AG04450 (cell line): ENCODE measurements around the gene ZBTB6. TPM values are rescaled to one million over a fixed set of nuclear protein-coding genes. Genes with fewer than 3 reads are reported as not detected.
"Not testable (repeated sequence)": the region's sequence is repeated elsewhere in the genome, so short reads cannot be mapped to it uniquely, and the experiment has no call there.

Experiments used
- CTCF ChIA-PET: fragments of 300-600, 350-600 bp; formaldehyde crosslinking; extraction: SDS; loops from one replicate; lab custom pipeline; 2022; ENCODE audit warnings: antibody characterized with exemption, inconsistent platforms; lab: Charles Lee
- POLR2A ChIA-PET: fragments of 350-600 bp; formaldehyde crosslinking; extraction: SDS; loops from one replicate; lab custom pipeline; 2021; ENCODE audit warnings: antibody characterized with exemption, inconsistent platforms; lab: Yijun Ruan, JAX
- DNase-seq: peaks from one replicate; pipeline ENCODE4 v3.0.0-alpha.2; 2011; ENCODE audit warnings: low read depth, low spot score
- H3K27ac ChIP-seq: one replicate; pipeline ENCODE4 v1.5.1; 2012; ENCODE audit warnings: low read depth, low read length, control low read depth
- H3K27me3 ChIP-seq: one replicate; pipeline ENCODE4 v1.6.0; 2012; ENCODE audit warnings: low read length; ENCODE audit not compliant: control insufficient read depth, insufficient read depth
- H3K4me3 ChIP-seq: 2 replicates; pipeline ENCODE4 v1.5.1; 2011; ENCODE audit warnings: mild to moderate bottlenecking, low read depth, low read length, control low read depth
- H3K9me3 ChIP-seq: 2 replicates; pipeline ENCODE4 v1.5.1; 2012; ENCODE audit warnings: low read length; ENCODE audit not compliant: control insufficient read depth, insufficient read depth
- CTCF ChIP-seq: IDR thresholded peaks from 2 replicates; pipeline ENCODE4 v1.5.1; 2011; ENCODE audit warnings: low read depth, low read length, control low read depth, inconsistent platforms
- polyA plus RNA-seq: library from polyadenylated mRNA; depleted of rRNA; stranded (reverse); fragments of >200 nt; gene quantifications from 2 replicates; pipeline ENCODE4 v1.2.3, GENCODE V29; 2011

The ZBTB6 gene
- polyA plus RNA-seq, 1 experiment: 8.3 TPM

DNA sequence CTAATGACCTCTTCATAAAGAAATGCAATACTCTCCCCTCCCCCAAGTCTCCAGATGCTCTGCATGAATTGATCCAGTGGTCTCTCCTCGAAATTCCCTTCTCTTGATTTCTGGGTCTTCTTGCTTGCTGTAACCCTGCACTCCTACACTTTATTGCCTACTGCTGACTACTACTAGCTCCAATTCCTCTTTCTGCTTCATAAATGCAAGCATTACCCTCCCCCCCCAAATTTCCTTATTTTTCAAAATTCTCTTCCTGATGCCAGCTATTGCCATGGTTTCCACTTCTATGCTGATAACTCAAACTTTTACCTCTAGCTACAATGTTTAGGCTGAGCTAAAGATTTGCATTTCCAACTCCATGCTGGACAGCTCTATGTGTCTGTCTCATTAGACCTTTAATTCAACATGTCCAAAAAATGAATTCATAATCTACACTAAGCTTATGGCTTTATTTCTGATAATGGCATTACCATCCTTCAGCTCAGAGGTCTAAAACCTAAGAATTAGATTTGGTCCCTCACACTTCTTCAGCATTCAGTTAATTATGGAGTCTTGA lies 16.8 kb upstream of the ZBTB6 start:
- no peaks in the 10 kb centered on the region for H3K27me3 ChIP-seq
- peaks cover 3% of the 10 kb centered on the region; the same call in 1 of the 2 replicates for H3K9me3 ChIP-seq
- H3K27ac ChIP-seq: no peak overlapping the region
- no peak for DNase-seq
- ChIA-PET POLR2A (interaction anchor here (0.5 to 3.5 kb wide), 3 partner anchors 11 to 71 kb away, joined by 3 to 38 read pairs (median 12); partner anchors contain the start of genes RABGAP1 and ZBTB6), CTCF (no interaction called here)
- H3K4me3 ChIP-seq: no peak overlapping the region
- no peak for TF ChIP-seq CTCF

DNA sequence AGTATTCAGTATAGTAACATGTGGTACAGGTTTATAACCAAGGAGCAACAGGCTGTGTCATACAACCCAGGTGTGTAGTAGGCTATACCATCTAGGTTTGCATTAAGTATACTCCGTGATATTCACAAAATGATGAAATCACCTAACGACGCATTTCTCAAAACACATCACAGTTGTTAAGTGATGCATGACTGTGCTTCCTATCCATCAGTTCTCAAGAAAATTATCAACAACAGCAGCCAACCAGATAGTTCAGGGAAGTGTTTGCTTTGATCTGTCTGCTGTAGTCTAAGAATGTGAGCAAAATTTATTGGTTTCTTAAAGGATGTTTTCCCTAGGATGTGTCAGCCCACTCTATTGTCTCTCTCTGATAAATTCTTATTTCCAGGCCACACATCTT lies 10.8 kb upstream of the ZBTB6 start:
- CTCF ChIA-PET: no interaction called here
- DNase-seq: no peak
- POLR2A ChIA-PET: interaction anchor here (1.0 kb wide), 1 partner anchor 11 kb away, joined by 8 read pairs; the partner anchor contains the start of gene ZBTB6
- H3K27me3 ChIP-seq: no peaks in the 10 kb centered on the region
- no peak overlapping the region for H3K27ac ChIP-seq
- H3K4me3 ChIP-seq: no peak overlapping the region
- TF ChIP-seq CTCF: no peak
- no peaks in the 10 kb centered on the region for H3K9me3 ChIP-seq

- CTCF ChIA-PET: no interaction called here
- no peak for TF ChIP-seq CTCF
These were observed 9.6 kb upstream of the ZBTB6 start for GRCh38 chr9:122922713-122923112.

GRCh38 chr9:122918310-122918709 lies 5.2 kb upstream of the ZBTB6 start:
- ChIA-PET CTCF (no interaction called here), POLR2A (interaction anchor here (0.6 kb wide), 1 partner anchor 41 kb away, joined by 5 read pairs; no protein-coding TSS in a partner anchor)
- TF ChIP-seq CTCF: no peak
- Histone ChIP-seq H3K27ac (no peak overlapping the region), H3K9me3 (no peaks in the 10 kb centered on the region), H3K27me3 (no peaks in the 10 kb centered on the region), H3K4me3 (no peak overlapping the region)
- no peak for DNase-seq

More at GRCh38 chr9:122922713-122923112, 9.6 kb upstream of the ZBTB6 start:
- H3K27me3 ChIP-seq: no peaks in the 10 kb centered on the region
- no peak overlapping the region for H3K27ac ChIP-seq
- no peaks in the 10 kb centered on the region for H3K9me3 ChIP-seq
- no peak overlapping the region for H3K4me3 ChIP-seq
- no peak for DNase-seq
- POLR2A ChIA-PET: no interaction called here

GRCh38 chr9:122912671-122912963 lies 506 bp downstream of the ZBTB6 start:
- H3K27ac ChIP-seq: peak overlapping the region; percentile 89
- CTCF ChIA-PET: interaction anchor here (2.9 kb wide), 1 partner anchor 79 kb away, joined by 13 read pairs; no protein-coding TSS in a partner anchor
- H3K27me3 ChIP-seq: no peaks in the 10 kb centered on the region
- DNase-seq: no peak
- H3K4me3 ChIP-seq: peak overlapping the region; percentile 92
- POLR2A ChIA-PET: interaction anchor here (0.5 to 2.3 kb wide), 9 partner anchors 8 to 741 kb away, joined by 3 to 14 read pairs (median 5); partner anchors contain the start of genes RABGAP1, RC3H2 and ZBTB26
- TF ChIP-seq CTCF: 0 out of 2 replicates have a peak, but pooled peaks have one; percentile 1
- H3K9me3 ChIP-seq: no peaks in the 10 kb centered on the region

GRCh38 chr9:122906122-122906521 lies 7.0 kb downstream of the ZBTB6 start:
- H3K4me3 ChIP-seq, H3K9me3 ChIP-seq, H3K27me3 ChIP-seq, CTCF ChIA-PET, H3K27ac ChIP-seq, DNase-seq: not testable (repeated sequence)
- POLR2A ChIA-PET: interaction anchor here (1.5 to 1.6 kb wide), 2 partner anchors 34 to 71 kb away, joined by 4 to 8 read pairs; partner anchors contain the start of gene RABGAP1
